Measurements from ENCODE around the gene CD96. TPM values are rescaled to one million over a fixed set of nuclear protein-coding genes. Genes with fewer than 3 reads are reported as not detected.
"Not testable (repeated sequence)": the region's sequence is repeated elsewhere in the genome, so short reads cannot be mapped to it uniquely, and the experiment has no call there.

CD96 gene
- polyA plus RNA-seq, 3 donors: 0.45 to 1.7 (median 1.7) TPM

DNA sequence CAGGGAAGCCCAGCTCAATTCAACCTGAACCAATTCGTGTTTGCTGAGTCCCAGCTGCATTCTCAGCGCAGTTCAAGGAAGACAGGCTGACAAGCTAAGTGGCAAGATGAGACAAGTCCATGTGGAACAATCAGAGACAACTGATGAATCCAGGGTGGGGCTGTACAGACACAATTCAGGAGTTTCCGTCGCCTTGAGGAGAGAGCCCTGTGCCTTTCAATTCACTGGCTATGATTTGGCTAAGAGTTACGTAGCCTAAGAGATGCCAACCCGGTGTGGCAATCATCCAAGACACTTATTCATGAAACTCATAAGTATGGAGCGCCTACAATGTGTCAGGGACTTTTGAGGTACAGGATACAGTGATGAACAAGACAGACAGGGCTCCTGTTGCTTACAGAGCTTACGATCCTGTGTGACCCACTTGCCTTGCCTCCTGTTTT lies 68.6 kb downstream of the CD96 start:
- no peak for DNase-seq (ENCODE audit: extremely low read depth in 1 of 11, low read depth in 9 of 11, low spot score in 4 of 11)

DNA sequence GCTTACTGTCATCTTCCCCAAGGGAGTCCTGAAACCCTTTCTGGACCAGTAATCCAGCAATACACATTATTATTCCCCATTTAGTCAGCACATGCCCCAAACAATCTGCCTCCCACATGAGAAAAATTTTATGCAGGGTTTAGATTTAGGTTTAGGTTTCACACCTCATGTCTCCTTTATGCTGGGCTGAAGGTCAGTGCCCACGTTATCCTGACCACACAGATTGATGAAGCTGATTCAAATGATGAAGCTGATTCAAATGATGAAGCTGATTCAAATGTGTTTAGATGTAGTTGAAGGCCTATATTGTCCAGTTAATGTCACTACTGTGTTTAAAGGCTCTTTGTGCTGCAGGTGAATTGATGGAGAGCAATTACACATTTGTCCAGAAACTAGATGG lies 71.3 kb downstream of the CD96 start:
- DNase-seq (ENCODE audit: extremely low read depth in 1 of 11, low read depth in 9 of 11, low spot score in 4 of 11): no peak

DNA sequence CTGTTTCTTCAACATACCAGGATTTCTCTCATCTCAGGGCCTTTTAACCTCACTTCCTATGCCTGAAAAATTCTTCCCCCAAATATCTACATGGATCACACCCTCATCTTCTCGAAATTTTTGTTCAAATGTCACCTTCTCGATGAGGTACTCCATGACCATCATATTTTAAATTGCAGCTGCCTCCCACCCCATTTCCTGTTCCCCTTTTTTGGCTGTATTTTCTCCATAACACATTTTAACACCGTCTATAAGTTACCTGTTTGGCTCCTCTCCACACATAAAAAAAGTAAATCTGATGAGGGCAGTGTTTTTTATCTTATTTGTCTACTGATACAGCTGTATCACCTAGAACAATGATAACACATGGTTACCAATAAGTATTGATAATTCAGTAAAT lies 73.9 kb downstream of the CD96 start:
- no peak for DNase-seq (ENCODE audit: extremely low read depth in 1 of 11, low read depth in 9 of 11, low spot score in 4 of 11)

DNA sequence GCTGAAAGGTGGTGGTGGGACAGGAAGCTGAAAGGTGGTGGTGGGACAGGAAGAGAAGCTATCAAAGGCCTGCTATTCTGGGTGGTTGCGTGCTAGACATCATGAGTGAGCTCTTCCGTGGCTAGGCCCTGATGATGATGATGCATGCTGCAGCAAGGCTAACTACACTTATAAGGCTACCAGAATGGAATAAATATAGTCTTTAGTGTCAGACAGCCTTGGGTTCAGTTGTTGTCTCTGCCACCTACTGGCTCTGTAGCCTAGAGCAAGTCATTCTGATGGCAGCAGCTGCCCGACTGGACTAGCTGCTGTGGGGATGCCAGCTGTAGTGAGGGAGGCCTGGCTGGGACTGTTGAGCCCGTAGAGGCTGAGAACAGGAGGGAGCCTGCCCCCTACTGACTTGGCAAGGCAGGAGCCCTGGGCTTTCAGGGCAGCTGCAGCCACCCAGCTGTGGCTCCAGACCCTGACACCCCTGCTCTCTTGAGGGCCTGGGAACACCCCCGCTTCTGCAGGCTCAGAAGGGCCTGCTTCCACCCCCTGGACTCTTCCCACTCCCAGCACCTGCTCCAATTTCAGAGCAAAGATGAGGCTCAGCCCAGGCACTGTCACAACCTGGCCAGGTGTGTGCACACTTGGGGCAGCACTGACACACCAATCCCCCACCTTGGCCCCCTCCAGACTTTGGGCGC lies 74.6 kb downstream of the CD96 start:
- DNase-seq (ENCODE audit: extremely low read depth in 1 of 11, low read depth in 9 of 11, low spot score in 4 of 11): no peak

DNA sequence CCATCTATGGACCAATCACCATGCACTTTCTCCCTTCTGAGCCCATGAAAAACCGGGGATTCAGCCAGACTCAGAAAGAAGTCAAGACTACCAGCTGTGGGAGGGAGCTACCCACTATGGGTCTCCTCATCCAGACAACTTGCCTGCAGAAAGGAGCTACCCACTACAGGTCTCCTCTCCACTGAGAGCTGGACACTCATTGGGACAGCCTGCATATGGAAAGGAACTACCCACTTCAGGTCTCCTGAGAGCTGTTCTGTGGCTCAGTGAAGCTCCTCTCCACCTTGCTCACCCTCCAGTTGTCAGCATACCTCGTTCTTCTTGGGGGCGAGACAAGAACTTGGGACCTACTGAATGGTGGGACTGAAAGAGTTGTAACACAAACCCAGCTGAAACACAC lies 75.4 kb downstream of the CD96 start:
- no peak for DNase-seq (ENCODE audit: extremely low read depth in 1 of 11, low read depth in 9 of 11, low spot score in 4 of 11)

DNA sequence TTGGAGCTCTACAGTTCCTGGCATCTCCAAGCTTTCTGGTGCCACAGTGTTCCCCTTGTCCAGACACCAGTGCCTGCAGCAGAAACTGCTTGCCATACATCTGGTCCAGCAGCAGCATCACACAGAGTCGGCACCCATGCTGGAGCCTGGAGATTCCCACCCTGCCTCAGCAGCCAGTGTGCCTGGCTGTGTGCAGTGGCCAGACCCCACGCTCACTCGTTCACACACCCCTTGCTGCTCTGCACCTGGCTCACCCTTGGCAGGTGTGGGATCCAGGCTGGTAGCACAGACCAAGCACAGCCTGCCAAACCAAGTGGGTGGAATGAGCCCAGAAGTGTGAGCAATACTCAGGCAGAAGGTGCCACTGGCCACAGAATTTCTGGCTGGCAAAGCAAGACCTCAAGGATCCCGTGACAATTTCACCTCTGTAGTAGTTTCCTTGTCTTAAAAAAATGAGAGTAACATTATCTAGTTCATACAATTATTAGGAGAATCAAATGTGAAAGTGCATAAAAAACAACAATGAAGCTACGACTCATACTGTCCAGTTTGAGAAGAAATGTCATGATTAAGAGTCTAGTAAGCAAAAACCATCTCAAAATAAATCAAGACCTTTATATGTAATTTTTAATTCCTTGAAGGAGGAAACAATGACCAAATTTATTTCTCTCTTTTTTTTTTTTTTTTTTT lies 76.1 kb downstream of the CD96 start:
- no peak for DNase-seq (ENCODE audit: extremely low read depth in 1 of 11, low read depth in 9 of 11, low spot score in 4 of 11)

DNA sequence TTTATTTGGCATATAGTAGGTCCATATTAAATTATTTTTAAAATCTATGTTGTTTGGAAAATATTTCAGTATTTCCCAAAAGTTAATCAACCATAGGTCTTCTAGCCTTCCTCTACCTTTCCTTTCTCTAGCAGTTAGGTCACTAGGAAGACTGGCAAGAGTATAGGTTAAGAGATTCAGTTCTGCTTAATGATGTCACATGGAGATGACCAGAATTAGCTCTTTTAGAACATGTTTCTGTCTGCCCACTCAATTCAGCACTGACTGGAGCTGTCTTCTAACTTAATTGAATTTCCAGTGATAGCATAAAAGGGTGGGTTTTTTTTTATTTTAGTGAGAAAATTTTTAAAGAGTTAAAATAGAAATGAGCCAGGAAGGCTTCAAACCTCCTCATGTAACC lies 76.9 kb downstream of the CD96 start:
- DNase-seq (ENCODE audit: extremely low read depth in 1 of 11, low read depth in 9 of 11, low spot score in 4 of 11): no peak

DNA sequence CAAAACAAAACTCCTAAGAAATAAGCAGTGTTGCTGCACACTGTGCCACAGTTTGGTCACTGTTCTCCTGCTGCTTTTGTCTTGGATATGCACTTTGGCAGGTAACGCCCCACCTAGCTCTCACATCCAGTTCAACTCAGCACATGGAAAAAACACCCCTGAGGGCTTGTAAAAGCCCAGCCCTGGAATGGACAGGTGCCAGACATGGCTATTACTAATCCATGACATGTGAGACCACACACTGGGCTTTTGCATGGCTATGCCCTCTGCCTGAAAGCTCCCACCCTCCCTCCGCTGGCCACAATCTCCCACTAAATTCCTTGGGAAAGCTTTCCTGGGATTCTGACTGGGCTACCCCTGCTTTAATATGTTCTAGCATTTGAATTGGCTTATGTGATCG lies 77.8 kb downstream of the CD96 start:
- DNase-seq (ENCODE audit: extremely low read depth in 1 of 11, low read depth in 9 of 11, low spot score in 4 of 11): no peak

DNA sequence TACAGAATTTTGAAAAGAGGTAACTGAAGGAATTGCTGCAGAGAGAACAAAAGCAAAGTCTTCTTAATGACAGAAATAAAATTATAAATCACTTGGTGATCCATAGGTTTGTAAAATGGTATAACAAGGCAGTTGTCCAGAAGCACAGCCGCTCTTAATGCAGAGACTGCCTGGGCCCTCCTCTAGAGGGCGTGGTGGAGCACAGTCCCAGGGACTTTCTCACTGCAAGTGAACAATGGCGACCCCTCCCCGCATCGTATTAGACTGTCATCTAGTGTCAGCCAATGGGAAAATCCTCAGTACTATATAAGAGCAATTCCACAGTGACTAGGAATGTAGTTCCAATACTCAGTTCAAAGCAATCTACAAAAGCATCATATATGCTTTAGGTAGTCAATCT lies 79.5 kb downstream of the CD96 start:
- DNase-seq (ENCODE audit: extremely low read depth in 1 of 11, low read depth in 9 of 11, low spot score in 4 of 11): no peak

DNA sequence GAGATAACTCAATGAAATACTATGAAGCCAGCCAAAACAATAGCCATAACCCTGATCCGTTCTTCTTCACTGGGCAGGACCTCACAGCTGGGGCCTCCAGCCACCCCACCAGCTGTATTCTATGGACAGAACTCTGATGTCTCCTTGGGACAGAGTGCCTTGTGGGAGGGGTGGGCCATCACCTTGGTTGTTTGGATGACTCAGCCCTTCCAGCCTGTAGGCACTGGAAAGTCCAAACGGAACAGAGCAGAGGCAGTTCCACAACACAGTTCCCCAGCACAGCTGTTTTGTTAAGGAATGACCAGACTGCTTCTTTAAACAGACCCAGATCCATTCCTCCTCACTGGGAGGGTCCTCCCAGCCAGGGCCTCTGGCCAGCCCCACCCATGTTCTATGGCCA lies 85.1 kb downstream of the CD96 start:
- DNase-seq (ENCODE audit: extremely low read depth in 1 of 11, low read depth in 9 of 11, low spot score in 4 of 11): no peak

DNA sequence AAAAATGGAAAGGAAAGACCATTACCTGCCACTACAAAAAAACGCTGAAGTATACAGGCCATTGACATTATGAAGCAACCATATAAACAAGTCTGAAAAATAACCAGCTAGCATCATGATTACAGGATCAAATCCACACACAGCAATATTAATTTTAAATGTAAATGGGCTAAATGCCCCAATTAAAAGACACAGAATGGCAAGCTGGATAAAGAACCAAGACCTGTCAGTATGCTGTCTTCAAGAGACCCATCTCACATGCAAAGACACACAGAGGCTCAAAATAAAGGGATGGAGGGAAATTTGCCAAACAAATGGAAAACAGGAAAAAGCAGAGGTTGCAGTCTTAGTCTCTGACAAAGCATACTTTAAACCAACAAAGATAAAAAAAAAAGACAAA lies 87.0 kb downstream of the CD96 start:
- not testable (repeated sequence) for DNase-seq (ENCODE audit: extremely low read depth in 1 of 11, low read depth in 9 of 11, low spot score in 4 of 11)

DNA sequence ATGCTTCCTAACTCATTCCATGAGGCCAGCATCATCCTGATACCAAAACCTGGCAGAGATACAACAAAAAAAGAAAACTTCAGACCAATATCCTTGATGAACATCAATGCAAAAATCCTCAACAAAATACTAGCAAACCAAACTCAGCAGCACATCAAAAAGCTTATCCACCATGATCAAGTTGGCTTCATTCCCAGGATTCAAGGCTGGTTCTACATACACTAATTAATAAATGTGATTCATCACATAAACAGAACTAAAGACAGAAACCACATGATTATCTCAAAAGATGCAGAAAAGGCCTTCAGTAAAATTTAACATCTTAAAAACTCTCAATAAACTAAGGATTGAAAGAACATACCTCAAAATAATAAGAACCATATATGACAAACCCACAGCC lies 88.6 kb downstream of the CD96 start:
- not testable (repeated sequence) for DNase-seq (ENCODE audit: extremely low read depth in 1 of 11, low read depth in 9 of 11, low spot score in 4 of 11)

DNA sequence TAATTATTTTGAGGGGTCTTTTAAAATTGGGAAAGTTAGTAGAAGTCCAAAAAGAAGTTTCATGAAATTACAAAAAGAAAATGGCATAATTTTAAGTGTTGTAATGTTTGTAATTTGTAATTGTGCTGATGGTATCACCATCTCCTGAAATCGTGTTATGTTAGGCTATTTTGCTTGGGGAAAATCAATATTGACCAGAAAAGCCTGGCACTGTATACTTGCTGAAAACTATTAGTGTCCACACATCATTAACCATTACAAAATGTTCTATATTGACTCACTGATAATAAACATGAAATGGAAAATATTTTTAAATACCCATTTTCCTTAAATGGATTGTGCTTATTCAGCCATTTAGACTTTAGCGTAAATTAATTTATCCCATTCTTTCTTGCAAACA lies 93.4 kb downstream of the CD96 start:
- DNase-seq (ENCODE audit: extremely low read depth in 1 of 11, low read depth in 9 of 11, low spot score in 4 of 11): no peak

DNA sequence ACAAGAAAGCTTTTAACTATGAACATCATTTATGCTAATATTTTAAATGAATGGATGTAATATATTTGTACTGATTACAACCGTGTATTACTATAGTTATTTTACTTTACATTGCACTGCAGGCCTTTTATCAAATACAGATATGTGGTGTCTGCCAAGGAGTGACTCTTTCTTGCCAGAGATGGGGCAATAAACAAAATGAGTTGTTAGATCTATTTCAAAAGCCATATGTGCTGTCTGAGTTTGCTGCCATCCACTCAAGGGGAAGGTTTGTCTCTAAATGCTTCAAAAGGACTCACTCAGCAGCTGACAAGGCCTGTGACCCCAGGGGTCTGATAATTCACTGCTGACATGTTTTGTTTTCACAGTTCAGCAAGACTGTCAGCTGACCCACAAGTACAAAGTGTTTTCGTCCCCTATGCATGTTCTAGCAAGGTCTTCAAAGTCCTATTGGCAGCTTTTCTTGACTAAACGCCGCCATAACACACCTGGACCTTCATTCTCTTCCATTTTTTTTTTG lies 94.4 kb downstream of the CD96 start:
- peak in 3 of 11 donors; percentile 5 to 12 (median 7) for DNase-seq (ENCODE audit: extremely low read depth in 1 of 11, low read depth in 9 of 11, low spot score in 4 of 11)

DNA sequence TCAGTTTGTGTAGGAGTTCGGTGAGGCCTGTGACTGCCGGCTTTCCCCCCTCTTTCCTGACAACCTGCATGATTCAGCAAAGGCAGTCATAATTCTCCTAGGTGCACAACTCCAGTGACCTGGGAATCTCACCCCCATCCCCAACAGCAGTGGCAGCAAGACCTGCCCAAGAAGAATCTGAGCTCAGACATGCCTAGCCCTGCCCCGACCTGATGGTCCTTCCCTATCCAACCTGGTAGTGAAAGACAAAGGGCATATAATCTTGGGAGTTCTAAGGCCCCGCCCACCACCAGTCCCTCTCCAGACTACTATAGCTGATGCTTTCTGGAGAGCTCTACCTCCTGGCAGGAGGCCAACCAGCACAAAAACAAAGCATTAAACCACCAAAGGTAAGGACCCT lies 97.3 kb downstream of the CD96 start:
- no peak for DNase-seq (ENCODE audit: extremely low read depth in 1 of 11, low read depth in 9 of 11, low spot score in 4 of 11)

DNA sequence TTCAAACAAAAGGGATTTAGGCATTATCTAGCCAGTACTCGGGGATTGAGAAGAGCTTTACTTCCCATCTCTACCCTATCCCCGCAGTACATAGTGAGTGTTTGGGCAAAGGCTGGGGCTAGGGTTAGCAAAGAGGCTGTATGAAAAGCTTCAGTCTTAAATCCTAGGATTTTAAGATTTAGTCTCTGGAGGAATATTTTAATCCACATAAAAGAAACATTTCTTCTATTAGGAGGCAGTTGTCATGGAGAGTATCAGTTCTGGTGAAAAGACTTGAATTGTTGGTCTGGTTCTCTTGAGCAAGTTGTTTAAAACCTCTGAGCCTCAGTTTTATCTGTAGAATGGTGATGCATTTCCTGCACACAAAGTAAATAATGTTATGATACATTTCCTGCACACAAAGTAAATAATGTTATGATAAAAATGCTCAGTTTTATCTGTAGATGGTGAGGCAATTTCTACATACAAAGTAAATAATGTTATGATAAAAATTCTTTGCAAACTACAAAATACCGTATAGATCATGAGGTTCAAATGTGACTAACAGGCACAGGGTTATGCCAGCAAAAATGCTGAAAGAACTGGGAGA lies 107.1 kb downstream of the CD96 start:
- no peak for DNase-seq (ENCODE audit: extremely low read depth in 1 of 11, low read depth in 9 of 11, low spot score in 4 of 11)

DNA sequence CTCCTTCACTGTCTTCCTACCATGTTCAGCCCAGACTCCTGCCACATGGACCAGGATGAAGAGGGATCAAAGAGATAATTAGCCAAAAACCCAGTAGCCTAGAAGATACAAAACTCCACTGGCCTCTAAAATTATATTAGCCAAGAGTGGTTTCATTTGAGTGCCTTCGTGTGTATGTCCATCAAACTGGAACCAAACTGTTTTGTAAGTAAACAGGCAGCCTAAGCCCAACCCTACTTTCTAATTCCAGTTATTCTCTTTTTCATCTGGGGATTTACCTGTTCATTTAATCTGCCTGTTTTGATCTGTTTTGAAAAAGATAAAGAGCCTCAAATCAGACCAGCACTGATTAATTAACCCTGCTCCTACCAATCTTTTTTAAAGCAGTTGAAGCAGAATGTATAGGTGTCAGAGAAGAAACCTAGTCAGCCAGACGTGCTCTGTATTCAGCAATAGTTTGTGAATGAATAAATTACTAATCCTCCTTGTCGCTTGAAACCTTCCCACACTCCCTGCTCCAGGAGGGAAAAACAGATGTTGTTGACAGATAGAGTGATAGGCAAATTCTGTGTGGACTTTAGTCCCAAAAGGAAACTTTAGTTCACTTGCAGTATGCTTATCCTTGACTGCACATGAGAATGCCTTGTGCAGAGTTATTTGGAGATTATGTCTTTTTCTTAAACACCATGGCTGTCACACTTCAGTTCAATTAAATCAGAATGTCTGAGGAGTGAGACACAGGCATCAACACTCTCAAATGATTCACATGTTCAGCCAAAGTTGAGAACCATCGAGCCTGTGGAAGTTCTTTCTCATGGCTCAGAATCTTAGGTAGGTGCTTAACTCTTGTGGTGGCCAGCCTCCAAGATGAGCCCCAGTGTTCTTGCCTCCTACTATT lies 108.6 kb downstream of the CD96 start:
- DNase-seq (ENCODE audit: extremely low read depth in 1 of 11, low read depth in 9 of 11, low spot score in 4 of 11): no peak

DNA sequence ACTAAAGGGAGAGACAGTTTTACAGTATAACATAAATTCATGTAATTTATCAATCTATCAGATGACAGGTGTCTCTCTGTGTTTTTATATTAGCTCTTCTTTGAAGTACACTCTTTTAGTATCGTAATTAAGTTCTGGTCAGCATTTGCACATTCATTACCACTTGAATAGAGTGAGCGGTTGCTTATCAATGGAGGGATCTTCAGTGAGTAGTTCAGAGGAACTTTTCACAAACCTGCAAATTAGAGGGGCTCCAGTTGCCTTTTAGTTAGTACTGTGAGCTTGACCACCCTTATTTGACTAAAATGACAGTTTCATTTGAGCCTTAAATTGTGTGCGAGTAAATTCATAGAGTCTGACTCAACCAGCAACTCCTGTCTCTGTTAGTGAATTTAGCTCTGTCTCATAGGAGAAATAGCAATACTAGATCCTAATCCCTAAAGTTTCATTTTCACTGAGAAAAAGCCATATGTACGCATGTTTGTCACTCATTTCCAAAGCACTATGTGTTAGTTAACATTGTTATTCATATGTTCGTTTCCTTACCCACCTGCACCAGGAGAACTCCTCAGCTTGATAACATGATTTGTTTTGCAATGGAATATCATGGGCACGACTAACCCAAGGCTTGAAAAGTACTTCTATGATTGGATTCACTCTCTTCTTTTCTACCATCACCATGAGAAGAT lies 110.6 kb downstream of the CD96 start:
- no peak for DNase-seq (ENCODE audit: extremely low read depth in 1 of 11, low read depth in 9 of 11, low spot score in 4 of 11)

DNA sequence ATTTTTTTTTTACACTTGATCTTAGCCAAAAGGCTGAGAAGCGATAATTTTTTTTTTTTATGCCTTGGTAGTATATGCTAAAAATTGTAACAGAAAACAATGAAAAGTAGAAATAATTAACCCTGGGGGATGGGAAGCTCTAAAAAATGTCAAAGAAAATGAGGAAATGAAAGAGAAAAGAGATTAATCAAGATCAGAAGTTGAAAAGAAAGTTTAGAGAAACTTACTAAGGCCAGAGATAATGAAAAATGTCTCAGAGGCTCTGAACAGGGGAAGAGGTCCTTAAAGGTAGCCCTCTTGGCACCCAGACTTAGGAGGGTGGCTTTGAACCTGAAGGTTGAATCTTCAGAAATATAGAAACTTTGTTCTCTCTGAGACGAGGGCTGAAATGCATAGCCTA lies 111.8 kb downstream of the CD96 start:
- DNase-seq (ENCODE audit: extremely low read depth in 1 of 11, low read depth in 9 of 11, low spot score in 4 of 11): no peak
